DMS153 (cell line): ENCODE results near the gene HSP90AB1.

Source experiments
- DNase-seq: peaks from one replicate; lab custom pipeline; 2025; lab: John Stamatoyannopoulos, UW

Gene HSP90AB1

GRCh38 chr6:44246663-44247337 lies at the start of gene HSP90AB1:
Gene HSP90AB1, plus strand, starts transcription at chr6:44247101. Its CDS starts 1,529 bp downstream, at chr6:44248630.
- peak; percentile 97 for DNase-seq

GRCh38 chr6:44198684-44199083 lies 48.2 kb upstream of the HSP90AB1 start:
- DNase-seq = no peak

GRCh38 chr6:44199883-44200282 lies 47.0 kb upstream of the HSP90AB1 start:
- no peak for DNase-seq

DNA sequence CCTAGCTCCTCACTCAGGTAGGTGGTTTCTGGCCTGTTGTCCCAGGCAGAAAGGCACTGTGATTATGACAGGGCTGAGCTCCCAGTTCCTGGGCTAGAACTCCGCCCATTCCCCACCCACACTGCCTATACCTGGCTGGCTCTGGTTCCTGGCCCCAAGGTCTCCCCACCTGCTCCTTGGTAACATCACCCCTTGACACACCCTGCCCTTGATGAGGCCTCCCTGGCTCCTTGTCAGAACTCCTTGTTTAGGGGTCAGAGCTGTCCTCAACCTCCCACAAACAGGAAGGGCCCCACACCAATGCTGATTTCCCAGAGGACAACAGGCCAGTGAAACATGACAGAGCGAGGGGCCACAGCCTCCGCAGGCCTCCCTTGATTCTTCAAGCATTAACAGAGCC lies 45.7 kb upstream of the HSP90AB1 start:
- DNase-seq = no peak

DNA sequence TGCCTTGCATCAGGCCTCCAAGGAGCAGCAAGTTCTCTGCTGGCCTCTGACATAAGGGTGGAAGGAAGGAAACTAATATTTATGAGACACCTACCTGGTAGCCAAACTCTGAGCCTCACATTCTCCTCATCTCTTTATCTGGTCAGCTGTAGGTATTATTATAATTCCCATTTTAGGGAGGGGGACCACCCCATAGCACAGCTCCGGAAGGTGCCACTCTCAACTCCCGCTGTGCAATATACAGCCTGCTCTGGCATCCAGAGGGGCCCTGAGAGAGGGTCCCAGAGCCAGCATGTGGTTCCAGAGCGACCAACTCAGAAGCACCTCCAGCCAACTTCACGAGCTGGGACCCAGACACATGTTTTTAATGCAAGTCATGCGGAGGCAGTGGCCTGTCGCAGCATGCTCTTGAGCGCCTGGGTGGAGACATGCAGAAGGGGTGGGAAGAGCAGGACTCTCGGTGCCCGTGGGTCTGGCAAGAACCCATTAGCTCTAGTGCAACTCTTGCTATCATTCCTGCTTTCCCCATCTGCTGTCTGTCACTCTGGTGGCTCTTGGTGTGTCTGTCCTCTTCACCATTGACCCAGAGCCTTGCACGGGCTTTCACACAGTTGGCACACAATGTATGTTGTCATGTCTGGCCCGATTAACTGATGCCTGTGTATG lies 45.1 kb upstream of the HSP90AB1 start:
- no peak for DNase-seq

DNA sequence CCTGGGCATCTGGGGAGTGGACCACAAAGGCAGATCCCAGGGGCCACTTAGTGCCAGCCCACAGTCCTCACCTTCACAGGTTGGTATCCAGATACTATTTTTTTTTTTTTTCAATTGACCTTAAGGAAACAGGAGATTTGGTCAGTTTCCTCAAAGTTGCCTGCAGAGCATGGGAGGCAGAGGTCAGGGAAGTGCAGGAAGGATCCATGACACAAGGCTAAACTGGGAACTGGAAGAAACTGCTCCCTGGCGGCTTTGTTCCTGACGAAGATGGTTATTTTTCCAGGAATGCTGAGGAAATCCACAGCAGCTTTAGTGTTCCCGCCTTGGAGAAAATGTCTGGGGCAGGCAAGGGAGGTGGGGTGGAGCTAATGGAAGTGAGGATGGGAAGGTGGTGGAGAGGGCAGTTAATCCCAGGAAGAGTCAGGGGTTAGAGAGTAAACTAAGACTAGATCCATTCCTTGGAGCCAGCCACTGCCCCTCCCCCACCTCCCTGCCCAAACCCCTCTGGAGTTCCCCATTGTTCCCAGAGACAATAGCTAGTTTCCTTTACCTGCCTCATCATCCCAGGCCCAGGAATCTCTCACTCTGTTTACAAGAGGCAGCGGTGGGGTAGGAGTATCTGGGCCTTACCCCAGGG lies 44.4 kb upstream of the HSP90AB1 start:
- no peak for DNase-seq

DNA sequence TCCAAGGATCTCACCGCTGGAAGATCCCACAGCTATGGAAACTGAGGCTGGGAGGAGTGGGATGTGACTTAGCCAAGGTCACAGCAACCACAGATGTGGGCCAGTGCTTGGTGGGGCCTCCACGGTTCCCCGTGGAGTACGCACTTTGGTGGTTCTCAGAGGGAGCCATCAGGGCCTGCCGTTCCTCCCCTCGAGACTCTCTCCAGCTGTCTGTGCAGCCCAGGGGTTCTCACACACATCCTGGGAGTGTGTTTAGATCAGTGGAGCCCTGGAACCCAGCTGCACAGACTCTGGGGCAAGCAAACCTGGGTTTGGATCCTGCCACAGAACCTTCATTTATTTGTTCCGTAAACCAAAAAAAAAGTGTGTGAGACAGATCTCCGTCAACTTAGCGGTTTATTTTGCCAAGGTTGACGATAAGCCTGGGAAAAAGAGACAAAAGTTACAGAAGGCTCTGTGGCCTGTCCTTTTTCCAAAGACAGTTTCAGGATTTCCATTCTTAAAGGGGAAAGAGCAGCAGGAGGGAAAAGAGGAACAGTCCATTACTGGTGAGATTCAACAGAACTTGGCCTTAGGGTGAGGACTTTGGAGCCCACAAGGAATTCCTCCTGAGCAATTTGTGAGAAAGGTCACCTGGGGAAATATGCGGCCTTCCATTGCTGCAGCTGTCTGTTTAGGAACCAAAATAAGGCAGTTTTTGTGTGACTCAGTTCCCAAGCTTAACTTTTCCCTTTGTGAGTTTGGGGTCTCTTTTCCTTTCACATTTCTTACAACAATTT lies 43.7 kb upstream of the HSP90AB1 start:
- no peak for DNase-seq

DNA sequence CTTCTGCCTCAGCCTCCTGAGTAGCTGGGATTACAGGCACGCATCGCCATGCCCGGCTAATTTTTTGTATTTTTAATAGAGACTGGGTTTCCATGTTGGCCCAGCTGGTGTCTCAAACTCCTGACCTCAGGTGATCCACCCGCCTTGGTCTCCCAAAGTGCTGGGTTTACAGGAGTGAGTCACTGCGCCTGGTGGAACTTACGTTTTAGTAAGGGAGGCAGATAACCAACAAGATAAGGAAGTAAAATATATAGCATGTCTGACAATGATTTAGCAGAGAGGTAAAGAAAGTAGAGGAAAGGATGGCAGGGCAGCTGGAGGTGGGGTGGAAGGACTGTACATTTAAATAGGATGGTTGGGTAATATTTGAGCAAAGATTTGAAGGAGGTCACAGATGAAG lies 42.9 kb upstream of the HSP90AB1 start:
- DNase-seq = no peak

- DNase-seq = no peak
Measured at GRCh38 chr6:44207966-44208365, 38.9 kb upstream of the HSP90AB1 start.

DNA sequence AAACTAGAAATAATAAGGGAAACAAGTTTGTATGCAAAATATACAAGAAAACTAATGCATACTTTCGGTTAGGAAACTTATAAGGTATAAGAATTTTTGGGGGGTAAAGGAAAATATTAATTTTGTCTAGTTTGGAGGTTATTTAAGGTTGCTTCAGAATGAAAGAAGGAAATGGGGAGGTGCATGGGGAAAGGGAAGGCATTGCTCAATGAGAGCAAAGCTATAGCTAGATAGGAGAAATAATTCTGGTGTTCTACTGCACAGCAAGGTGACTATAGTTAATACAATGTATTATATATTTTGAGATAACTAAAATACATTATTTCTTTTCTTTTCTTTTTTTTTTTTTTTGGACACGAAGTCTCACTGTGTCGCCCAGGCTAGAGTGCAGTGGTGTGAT lies 35.6 kb upstream of the HSP90AB1 start:
- DNase-seq = no peak

DNA sequence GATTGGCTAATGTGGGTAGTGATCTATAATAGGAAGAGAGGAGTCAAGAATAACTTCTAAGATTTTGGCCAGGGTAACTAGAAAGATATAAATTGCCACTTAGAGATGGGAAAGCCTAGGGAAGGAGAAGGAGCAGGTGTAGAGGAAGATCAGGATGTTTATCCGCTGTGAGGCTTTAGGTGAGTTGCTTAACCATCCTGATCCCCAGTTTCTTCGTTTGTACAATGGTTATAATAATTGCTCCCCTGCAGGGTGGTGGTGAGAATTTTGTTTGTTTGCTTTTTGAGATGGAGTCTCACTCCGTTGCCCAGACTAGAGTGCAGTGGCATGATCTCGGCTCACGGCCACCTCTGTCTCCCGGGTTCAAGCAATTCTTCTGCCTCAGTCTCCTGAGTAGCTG lies 32.6 kb upstream of the HSP90AB1 start:
- DNase-seq = no peak

GRCh38 chr6:44216677-44217331 lies 30.1 kb upstream of the HSP90AB1 start, which contains the start of gene MYMX:
Gene MYMX, plus strand, starts transcription at chr6:44216926. Its CDS starts 546 bp downstream, at chr6:44217472.
- DNase-seq = no peak

DNA sequence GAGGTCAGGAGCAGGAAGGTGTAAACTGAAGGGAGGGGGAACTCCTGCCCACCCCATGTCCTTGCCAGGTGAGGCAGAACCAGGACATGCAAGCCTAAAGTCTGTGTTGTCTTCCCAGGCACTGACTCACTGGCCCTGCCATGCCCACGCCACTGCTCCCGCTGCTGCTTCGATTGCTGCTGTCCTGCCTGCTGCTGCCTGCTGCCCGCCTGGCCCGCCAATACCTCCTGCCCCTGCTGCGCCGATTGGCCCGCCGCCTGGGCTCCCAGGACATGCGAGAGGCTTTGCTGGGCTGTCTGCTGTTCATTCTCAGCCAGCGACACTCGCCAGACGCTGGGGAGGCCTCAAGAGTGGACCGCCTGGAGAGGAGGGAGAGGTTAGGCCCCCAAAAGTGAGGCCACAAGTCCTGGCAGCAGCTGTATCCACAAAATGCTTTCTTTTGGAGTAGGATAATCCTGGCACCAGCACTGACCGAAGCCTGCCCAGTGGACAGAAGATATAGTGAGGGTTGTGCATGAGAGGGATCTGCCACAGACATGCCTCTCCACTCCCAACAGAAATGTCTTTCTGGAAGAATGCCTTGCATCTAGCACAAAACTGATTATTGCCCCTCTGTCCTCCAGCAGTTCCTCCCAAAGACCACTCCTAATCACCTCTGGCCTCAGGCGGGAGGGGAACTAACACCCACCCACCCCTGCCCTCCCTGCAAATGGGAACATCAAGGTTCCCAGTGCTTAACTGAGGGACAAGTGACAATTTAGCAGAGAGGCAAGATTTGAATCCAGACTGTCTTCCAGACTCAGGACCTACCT lies 29.4 kb upstream of the HSP90AB1 start:
- no peak for DNase-seq

GRCh38 chr6:44219053-44219814 lies 27.7 kb upstream of the HSP90AB1 start:
- DNase-seq = no peak

DNA sequence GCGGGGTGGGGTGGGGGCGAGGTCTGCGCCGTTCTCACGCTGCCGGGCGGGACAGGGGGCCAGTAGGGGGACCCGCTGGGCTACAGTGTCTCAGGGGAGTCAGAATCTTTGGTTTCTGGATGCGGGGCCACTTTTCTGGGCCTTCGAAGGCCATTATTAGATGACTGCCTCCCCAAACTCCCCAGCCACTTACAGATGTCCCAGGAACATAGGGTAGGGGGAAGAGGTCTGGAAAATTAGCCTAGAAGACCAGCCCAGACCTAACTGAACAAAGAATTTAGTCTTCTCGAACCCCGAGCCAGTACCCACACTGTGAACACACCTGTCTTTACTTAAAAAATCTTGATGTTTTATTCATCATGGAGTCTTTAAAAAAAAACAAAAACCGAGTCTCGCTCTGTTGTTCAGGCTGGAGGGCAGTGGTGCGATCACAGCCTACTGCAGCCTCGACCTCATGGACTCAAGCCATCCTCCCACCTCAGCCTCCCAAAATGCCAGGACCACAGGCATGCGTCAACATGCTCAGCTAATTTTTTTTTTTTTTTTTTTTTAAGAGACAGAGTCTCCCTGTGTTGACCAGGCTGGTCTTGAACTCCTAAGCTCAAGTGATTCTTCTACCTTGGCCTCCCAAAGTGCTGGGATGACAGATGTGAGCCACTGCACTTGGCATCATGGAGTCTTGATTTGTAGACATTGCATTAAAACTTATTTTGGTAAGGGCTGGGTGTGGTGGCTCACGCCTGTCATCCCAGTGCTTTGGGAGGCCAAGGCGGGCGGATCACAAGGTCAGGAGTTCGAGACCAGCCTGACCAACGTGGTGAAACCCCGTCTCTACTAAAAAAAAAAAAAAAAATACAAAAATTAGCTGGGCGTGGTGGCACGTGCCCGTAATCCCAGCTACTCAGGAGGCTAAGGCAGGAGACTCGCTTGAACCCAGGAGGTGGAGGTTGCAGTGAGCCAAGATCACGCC lies 26.8 kb upstream of the HSP90AB1 start:
- DNase-seq = no peak

DNA sequence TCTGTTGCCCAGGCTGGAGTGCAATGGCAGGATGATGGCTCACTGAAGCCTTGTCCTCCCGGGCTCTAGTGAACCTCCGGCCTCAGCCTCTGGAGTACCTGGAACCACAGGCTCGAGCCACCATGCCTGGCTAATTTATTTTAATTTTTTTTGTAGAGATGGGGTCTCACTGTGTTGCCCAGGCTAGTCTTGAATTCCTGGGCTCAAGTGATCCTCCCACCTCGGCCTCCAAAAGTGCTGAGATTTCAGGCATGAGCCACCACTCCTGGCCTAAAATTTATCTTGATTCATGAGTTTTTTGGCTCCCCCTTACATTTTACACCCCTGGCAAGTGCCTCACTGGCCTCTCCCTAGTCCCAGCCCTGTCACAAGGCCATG lies 26.0 kb upstream of the HSP90AB1 start:
- no peak for DNase-seq

DNA sequence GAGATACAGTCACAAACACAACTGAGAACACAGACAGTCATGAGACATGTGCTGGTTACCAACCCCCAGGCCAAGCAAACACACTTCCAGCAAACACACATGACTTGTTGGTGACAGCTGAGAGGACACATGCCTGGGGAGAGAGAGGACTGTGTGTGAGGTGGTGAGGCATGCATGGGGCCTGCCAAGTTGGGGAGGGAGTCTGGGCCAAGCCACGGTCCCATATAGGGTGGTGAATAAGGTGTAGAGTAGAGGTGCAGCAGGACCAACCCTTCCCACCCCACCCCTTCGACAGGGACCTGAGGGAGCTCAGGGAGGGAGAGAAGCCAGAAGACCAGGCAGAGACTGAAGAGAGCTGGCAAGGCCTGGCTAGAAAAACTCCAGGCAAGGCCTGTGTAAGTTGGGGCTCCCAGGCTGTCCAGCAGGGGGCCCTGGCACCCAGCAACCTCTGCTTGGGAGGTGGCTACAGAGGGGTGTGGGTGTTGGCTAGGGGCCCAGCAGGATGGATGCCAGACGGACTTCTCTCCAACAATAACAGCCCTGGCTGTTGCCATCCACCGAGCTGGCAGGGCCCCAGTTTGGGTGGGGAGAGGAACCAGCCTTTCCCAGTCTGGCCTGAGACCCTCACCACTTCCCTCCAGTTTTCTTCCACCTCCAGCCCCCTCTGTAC lies 25.5 kb upstream of the HSP90AB1 start:
- peak; percentile 84 for DNase-seq

DNA sequence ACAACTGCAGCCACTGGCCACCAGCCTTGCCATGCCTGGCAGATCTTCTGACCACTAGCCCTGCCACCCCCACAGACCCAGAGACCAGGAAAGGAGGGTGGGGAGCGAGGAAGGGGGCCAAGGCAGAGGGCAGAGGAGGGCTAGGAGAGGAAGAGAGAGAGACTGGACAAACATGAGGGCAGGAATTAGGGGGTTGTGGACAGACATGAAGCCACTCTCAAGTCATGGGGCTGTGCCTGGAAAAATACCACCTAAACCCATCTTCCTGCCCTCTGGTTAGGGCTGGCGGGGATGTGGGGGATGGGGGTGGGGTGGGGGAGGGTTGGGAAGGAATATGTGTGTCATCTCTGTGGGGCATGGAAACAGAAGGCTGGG lies 25.0 kb upstream of the HSP90AB1 start:
- no peak for DNase-seq
